Measurements from ENCODE around the gene AJAP1. TPM values are rescaled to one million over a fixed set of nuclear protein-coding genes. Genes with fewer than 3 reads are reported as not detected.

The AJAP1 gene
- total RNA-seq, 1 donor = under 0.01 TPM

DNA sequence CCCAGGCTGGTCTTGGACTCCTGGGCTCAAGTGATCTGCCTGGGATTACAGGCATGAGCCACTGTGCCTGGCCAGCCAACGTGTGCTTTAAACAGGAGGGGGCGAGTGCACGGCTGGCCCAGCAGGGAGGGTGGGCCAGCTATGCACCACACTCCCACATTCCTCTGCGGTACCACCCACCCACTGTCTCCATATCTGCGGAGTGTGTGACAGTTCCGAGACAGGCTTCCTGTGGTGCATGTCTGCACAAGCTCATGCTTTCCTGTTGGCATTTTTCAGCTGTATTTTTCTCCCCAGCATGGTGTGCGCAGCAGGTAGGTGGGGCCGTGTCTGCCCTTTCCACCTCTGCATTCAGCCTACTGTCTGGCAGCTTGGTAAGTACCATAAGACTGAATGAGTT, 183.3 kb downstream of the AJAP1 start:
- TF ChIP-seq, protein P1, sequence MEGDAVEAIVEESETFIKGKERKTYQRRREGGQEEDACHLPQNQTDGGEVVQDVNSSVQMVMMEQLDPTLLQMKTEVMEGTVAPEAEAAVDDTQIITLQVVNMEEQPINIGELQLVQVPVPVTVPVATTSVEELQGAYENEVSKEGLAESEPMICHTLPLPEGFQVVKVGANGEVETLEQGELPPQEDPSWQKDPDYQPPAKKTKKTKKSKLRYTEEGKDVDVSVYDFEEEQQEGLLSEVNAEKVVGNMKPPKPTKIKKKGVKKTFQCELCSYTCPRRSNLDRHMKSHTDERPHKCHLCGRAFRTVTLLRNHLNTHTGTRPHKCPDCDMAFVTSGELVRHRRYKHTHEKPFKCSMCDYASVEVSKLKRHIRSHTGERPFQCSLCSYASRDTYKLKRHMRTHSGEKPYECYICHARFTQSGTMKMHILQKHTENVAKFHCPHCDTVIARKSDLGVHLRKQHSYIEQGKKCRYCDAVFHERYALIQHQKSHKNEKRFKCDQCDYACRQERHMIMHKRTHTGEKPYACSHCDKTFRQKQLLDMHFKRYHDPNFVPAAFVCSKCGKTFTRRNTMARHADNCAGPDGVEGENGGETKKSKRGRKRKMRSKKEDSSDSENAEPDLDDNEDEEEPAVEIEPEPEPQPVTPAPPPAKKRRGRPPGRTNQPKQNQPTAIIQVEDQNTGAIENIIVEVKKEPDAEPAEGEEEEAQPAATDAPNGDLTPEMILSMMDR (IDR thresholded peaks at IDR 0.05; ENCODE audit: insufficient read depth, low read length) = no peak
- DNase-seq (ENCODE audit: low read depth) = no peak
- no peak overlapping the region for H3K4me3 ChIP-seq (ENCODE audit: low read depth, low read length)

DNA sequence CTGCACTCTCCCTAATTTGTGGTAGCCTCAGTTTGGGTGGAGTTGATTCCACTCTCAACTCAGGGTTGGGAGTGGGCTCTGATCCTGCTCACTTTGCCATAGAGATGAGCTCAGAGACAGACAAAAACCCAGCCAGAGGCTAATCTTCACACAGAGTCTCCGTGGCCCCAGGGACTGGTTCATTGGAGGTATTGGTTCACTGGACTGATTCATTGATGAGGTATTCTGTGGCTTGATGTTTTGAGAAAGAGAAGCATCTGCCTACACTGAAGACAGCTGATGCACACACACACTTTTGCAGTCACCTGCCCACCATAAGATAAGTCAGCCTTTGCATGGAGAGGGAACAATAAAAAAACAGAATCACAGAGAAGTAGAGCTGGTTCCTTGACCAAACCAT, 183.8 kb downstream of the AJAP1 start:
- TF ChIP-seq, protein P1 (IDR thresholded peaks at IDR 0.05; ENCODE audit: insufficient read depth, low read length) = no peak
- no peak for DNase-seq (ENCODE audit: low read depth)
- no peak overlapping the region for H3K4me3 ChIP-seq (ENCODE audit: low read depth, low read length)

All from fibroblast of the aortic adventitia (primary cell).